ENCODE data around the gene SEC31A. TPM values are rescaled to one million over a fixed set of nuclear protein-coding genes. Genes with fewer than 3 reads are reported as not detected.

Gene SEC31A
- total RNA-seq, 1 experiment from 2014 or later = 128 TPM

GRCh38 chr4:82906469-82906868, 15.5 kb upstream of the SEC31A start:
- Mint-ChIP-seq H3K4me1 (peaks cover 3% of the 10 kb centered on the region in 2 experiments; a peak in 2 of 4 replicates), H3K36me3 (ENCODE audit: insufficient read depth in 1 of 3, low read depth in 3 of 3) (peaks cover 11 to 52% (median 45%) of the 10 kb centered on the region in 3 experiments; a peak in 6 of 7 replicates), H3K9me3 (no peaks in the 10 kb centered on the region), H3K4me3 (no peak overlapping the region), H3K27ac (no peak overlapping the region), H3K27me3 (ENCODE audit: low read depth) (no peaks in the 10 kb centered on the region)
- Histone ChIP-seq H2BK120ac (ENCODE audit: low read depth, low read length, poor library complexity, severe bottlenecking) (no peak overlapping the region), H2BK15ac (ENCODE audit: low read depth, low read length) (no peak overlapping the region), H3K9ac (ENCODE audit: extremely low read depth, insufficient read length, low read length) (no peak overlapping the region), H2BK12ac (ENCODE audit: insufficient read length, low read depth, low read length) (no peak overlapping the region), H4K5ac (ENCODE audit: insufficient read length, low read depth, low read length) (no peak overlapping the region), H3K56ac (ENCODE audit: insufficient read length, low read depth, low read length) (no peak overlapping the region), H3K9me3 (ENCODE audit: control insufficient read depth, low read depth, low read length) (no peaks in the 10 kb centered on the region), H3T11ph (ENCODE audit: low read length) (no peak overlapping the region), H2BK20ac (ENCODE audit: low read depth, low read length, poor library complexity, severe bottlenecking) (no peak overlapping the region), H2AK5ac (ENCODE audit: insufficient read length, low read length) (no peak overlapping the region), H4K20me1 (ENCODE audit: control insufficient read depth, insufficient read depth, insufficient read length) (no peaks in the 10 kb centered on the region), H3K4me2 (ENCODE audit: insufficient read depth, insufficient read length, low read length) (no peak overlapping the region), H3K14ac (ENCODE audit: insufficient read depth, low read length) (no peak overlapping the region), H3K27ac (ENCODE audit: insufficient read length, low read depth, low read length) (no peak overlapping the region), H3K27me3 (ENCODE audit: insufficient read depth, low read length) (no peaks in the 10 kb centered on the region), H3K23me2 (ENCODE audit: insufficient read length, low read depth, low read length, poor library complexity, severe bottlenecking) (no peaks in the 10 kb centered on the region), H3K79me1 (ENCODE audit: insufficient read depth, low read depth, low read length, poor library complexity, severe bottlenecking) (no peaks in the 10 kb centered on the region), H3K18ac (ENCODE audit: insufficient read length, low read depth, low read length) (no peak overlapping the region), H3K4ac (ENCODE audit: low read depth, low read length) (no peak overlapping the region), H2AFZ (ENCODE audit: low read length) (no peak overlapping the region), H3K23ac (ENCODE audit: insufficient read length, low read depth, low read length) (no peak overlapping the region), H3K4me1 (ENCODE audit: insufficient read depth, low read length) (no peaks in the 10 kb centered on the region), H4K91ac (ENCODE audit: insufficient read length, low read depth, low read length) (no peak overlapping the region), H3K79me2 (ENCODE audit: insufficient read depth, low read length) (no peaks in the 10 kb centered on the region), H2BK5ac (ENCODE audit: insufficient read length, low read length) (no peak overlapping the region), H4K8ac (replicated peaks; ENCODE audit: insufficient read length, low read depth, low read length) (no peak overlapping the region)
- TF ChIP-seq, protein P1, sequence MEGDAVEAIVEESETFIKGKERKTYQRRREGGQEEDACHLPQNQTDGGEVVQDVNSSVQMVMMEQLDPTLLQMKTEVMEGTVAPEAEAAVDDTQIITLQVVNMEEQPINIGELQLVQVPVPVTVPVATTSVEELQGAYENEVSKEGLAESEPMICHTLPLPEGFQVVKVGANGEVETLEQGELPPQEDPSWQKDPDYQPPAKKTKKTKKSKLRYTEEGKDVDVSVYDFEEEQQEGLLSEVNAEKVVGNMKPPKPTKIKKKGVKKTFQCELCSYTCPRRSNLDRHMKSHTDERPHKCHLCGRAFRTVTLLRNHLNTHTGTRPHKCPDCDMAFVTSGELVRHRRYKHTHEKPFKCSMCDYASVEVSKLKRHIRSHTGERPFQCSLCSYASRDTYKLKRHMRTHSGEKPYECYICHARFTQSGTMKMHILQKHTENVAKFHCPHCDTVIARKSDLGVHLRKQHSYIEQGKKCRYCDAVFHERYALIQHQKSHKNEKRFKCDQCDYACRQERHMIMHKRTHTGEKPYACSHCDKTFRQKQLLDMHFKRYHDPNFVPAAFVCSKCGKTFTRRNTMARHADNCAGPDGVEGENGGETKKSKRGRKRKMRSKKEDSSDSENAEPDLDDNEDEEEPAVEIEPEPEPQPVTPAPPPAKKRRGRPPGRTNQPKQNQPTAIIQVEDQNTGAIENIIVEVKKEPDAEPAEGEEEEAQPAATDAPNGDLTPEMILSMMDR (conservative IDR thresholded peaks at IDR 0.05) = no peak
- DNase-seq = no peak
- WGBS (ENCODE audit: extremely low coverage, insufficient read length, low lambda C conversion rate) = no CpG with 5 or more reads among the region's 3 CpGs

Data from H9 (cell line).